ENCODE results near the gene JRKL.
"Not testable (repeated sequence)": the region's sequence is repeated elsewhere in the genome, so short reads cannot be mapped to it uniquely, and the experiment has no call there.

JRKL gene

DNA sequence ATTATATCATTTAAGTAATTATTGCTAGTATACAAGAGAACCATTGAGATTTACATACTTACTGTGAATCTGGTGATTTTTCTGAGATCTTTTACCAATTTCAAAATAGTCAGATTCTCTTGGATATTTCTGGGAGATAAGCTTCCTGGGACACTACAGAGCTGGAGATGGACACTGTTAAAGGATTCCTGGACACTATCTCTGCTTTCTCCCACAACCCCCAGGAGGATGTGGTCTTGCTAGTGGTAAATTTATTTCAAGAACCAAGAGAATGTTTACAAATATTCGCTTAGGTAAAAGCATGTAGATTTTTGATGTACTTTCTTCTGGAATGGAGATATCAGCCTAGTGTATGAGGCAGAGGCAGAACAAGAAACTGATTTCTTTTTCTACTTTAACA, 13.0 kb upstream of the JRKL start:
- DNase-seq, result no peak
- TF ChIP-seq POLR2A (IDR thresholded peaks at IDR 0.05; ENCODE audit: low read length) (no peak), GATA1 (IDR thresholded peaks at IDR 0.05; ENCODE audit: low read depth, low read length) (no peak)

DNA sequence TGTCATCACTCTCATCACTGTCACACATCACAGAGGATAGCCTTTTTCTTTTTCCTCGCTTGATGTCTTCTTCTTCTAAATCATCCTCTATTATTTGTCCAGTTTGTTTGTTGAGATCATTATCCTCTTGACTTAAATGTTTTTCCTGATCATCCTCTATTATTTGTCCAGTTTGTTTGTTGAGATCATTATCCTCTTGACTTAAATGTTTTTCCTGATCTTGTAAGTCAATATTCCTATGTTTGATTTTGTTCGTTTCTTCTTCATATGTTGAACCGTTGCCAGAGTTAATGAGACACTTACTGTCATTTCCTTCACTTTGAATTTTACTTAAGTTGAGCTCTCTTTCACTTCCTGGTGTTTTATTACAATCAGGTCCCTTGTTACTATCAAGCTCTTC, 5.7 kb upstream of the JRKL start:
- TF ChIP-seq POLR2A (IDR thresholded peaks at IDR 0.05; ENCODE audit: low read length) (no peak), GATA1 (IDR thresholded peaks at IDR 0.05; ENCODE audit: low read depth, low read length) (no peak)
- DNase-seq, result no peak

DNA sequence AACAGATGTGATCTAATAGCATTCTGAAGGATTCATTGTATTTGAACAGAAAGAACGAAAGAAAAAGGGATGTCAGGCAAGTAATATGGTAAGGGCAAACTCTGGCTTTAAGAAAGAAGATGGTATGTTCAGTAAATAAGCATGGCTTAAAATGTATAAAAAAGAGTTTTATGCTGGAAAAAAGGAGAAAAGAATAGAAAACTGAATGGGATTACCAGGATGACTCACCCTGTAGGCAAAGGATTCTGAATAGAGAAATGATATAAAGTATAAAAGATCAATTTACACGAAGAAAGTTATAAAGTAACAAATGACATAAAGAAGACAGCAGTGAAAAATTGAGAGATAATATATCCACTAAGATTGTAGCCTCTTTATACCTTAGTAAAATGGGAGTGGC, 4.6 kb upstream of the JRKL start:
- no peak for DNase-seq
- TF ChIP-seq POLR2A (IDR thresholded peaks at IDR 0.05; ENCODE audit: low read length) (no peak), GATA1 (IDR thresholded peaks at IDR 0.05; ENCODE audit: low read depth, low read length) (no peak)

DNA sequence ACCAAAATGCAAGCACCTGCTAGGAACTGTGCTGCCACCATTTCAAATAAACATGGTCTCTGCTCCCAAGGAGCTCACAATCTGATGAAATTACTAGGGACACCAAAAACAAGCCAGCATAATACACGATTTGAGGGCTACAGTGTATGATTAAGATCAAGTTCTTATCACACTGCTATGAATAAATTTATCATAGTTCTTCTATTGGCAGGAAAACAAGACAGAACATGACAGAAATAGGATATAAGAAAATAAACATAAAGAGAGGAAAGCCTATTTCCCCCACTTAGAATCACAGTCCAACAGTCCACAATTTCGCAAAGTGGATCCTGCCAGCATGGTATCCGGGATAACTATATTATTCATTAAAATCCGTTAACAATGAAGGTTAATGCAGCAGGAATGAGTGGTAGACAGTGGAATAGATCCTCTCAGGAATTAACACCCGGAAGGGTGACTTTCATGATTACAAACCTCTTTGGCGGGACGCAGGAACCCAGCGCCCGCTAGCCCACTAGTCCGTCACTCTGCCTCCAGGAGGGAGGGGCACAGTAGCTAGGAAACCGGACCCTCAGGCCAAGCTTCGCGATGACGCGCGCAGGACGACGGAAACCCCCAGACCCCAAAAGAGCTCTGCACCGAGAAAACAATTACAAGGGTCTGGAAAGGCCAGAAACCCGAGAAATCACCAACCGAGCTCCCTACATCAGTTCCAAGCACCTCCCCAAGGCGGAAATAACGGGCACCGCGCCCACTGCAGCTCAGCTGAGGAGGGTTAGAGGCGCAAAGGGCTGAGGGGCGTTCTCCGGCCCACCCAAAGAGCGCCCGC, 708 bp upstream of the JRKL start:
- no peak for TF ChIP-seq POLR2A (IDR thresholded peaks at IDR 0.05; ENCODE audit: low read length)
- TF ChIP-seq GATA1 (IDR thresholded peaks at IDR 0.05; ENCODE audit: low read depth, low read length), result no peak

DNA sequence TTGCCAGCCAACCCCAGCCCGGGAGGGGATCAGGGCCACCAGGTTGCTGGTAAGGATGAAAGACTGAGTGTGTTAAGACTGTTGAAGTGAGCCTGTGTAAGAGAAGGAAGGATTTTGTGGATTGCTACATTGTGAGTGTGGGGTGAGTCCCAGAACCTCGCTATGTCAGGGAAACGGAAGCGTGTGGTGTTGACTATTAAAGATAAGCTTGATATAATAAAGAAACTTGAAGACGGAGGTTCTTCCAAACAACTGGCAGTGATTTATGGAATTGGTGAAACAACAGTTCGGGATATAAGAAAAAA, 627 bp downstream of the JRKL start:
- DNase-seq, result no peak
- no peak for TF ChIP-seq GATA1 (IDR thresholded peaks at IDR 0.05; ENCODE audit: low read depth, low read length)
- TF ChIP-seq POLR2A (IDR thresholded peaks at IDR 0.05; ENCODE audit: low read length), result no peak

More for the DNA sequence above, 708 bp upstream of the JRKL start:
- DNase-seq, result peak; percentile 85 to 89

DNA sequence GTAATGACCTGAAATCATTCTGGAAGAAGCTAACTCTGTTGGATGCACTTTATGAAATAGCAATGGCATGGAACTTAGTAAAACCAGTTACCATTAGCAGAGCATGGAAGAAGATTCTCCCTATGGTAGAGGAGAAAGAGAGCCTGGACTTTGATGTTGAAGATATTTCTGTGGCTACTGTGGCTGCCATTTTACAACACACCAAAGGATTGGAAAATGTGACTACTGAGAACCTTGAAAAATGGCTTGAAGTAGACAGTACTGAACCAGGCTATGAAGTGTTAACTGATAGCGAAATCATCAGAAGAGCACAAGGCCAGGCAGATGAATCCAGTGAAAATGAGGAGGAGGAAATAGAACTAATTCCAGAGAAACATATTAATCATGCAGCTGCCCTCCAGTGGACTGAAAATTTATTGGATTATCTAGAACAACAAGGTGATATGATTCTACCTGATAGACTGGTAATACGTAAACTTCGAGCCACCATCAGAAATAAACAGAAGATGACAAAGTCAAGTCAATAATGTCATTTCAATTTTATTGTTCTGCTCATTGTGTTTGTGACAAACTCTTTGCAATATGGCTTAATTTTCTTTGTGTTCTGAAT, 2.0 kb downstream of the JRKL start:
- TF ChIP-seq GATA1 (IDR thresholded peaks at IDR 0.05; ENCODE audit: low read depth, low read length) (no peak), POLR2A (IDR thresholded peaks at IDR 0.05; ENCODE audit: low read length) (no peak)
- DNase-seq, result no peak

DNA sequence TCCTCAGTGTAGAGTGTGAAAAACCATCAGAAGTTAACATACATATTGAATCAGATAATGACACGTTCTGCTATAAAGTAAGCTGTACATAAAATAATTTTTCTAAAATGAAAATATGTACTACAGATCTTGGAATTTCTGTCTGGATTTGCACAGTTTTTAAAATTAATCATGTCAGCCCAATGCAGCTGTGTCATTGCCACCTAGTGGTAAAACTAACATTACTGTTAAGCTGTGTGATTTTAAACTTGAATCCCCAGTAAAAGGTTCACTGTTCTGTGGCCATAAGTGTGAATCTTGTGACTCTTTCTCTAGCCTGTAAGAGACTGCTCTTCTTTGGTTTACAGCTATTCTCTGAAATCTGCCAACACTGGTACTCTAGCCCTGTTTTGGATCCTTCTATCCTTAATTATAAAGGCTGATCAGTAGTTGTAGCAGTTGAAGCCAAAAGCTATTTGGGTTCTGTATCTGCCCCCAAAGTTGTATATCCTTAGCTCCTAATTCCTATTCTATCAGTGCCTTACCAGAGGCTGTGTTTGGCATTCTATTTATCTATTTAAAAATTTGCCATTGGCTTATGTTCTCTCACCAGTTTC, 4.0 kb downstream of the JRKL start:
- no peak for TF ChIP-seq GATA1 (IDR thresholded peaks at IDR 0.05; ENCODE audit: low read depth, low read length)
- TF ChIP-seq POLR2A (IDR thresholded peaks at IDR 0.05; ENCODE audit: low read length), result no peak
- peak; percentile 40 to 60 for DNase-seq

DNA sequence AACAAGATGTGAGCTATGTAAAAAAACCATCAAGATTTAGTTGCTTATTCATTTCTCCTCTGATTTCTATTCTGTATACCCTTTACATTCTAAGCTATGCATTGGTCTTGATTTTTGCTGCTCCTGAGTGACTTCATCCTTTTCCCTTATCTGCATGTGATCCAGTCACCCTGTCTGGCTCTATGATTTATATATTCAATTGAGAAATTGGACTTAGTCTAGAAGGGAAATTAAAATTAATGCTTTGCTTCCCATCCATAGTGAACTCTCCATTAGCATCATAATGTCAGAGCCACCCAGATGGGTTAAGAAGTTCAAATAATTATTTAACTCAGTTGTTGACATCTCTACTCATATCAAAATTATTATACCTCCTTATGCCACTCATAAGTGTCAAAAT, 5.0 kb downstream of the JRKL start:
- TF ChIP-seq POLR2A (IDR thresholded peaks at IDR 0.05; ENCODE audit: low read length) (no peak), GATA1 (IDR thresholded peaks at IDR 0.05; ENCODE audit: low read depth, low read length) (no peak)
- DNase-seq, result no peak

DNA sequence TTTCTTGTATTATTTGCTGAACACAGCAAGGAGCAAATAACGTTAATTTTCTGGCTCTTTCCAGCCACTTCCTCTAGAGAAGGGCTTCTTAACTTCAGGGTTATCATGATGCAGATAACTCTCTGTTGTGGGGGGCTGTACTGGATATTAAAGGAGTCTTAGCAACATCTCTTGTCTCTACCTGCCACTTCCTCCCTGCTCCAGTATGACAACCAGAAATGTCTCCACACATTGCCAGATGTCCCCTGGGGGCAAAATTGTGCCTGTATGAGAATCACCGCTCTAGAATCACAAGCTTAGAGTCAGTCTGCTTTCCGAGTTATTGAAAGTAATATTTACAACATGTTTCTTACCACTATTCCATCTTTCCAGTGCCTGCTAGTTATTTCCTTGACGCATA, 6.8 kb downstream of the JRKL start:
- TF ChIP-seq POLR2A (IDR thresholded peaks at IDR 0.05; ENCODE audit: low read length) (no peak), GATA1 (IDR thresholded peaks at IDR 0.05; ENCODE audit: low read depth, low read length) (no peak)

DNA sequence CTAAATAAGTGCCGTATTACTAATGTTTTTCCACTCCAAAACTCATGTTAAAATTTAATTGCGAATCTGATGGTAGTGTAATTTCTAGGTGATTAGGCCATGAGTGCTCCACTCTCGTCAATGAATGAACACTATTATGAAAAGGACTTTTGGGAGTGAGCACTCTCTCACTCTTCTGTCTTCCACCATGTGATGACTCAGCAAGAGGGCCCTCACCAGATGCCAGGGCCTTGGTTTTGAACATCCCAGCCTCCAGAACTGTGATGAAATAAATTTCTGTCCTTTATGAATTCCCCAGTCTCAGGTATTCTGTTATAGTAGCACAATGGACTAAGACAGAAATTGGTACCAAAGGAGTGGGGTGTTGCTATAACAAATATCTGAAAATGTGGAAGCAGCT, 8.1 kb downstream of the JRKL start:
- DNase-seq, result no peak
- no peak for TF ChIP-seq POLR2A (IDR thresholded peaks at IDR 0.05; ENCODE audit: low read length)

More for the DNA sequence above, 6.8 kb downstream of the JRKL start:
- DNase-seq, result no peak

DNA sequence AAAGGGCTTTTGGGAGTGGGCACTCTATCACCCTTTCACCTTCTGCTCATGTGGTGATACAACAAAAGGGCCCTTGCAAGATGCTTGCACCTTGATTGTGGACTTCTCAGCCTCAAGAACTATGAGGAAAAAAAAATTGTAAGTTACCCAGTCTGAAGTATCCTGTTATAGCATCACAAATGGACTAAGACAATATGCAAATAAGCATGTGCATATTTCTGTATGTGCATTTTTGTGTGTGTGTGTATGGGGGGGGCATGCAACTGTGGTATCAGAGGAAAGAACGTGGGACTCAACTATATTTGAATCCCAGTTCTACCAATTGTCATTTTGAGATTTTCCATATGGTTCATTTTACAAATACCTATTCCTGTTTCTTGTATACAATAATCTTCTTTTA, 10.9 kb downstream of the JRKL start:
- TF ChIP-seq POLR2A (IDR thresholded peaks at IDR 0.05; ENCODE audit: low read length) (no peak), GATA1 (IDR thresholded peaks at IDR 0.05; ENCODE audit: low read depth, low read length) (no peak)
- peak in 1 of 2 experiments; percentile 19 for DNase-seq

DNA sequence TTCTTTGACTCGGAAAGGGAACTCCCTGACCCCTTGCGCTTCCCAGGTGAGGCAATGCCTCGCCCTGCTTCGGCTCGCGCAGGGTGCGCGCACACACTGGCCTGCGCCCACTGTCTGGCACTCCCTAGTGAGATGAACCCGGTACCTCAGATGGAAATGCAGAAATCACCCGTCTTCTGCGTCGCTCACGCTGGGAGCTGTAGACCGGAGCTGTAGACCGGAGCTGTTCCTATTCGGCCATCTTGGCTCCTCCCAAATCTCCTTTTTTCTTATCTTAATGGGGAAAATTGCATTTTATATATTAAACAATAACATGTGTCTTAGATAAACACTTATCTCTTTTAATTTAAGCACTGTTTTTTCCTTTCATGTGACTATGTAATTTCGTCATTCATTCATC, 21.6 kb downstream of the JRKL start:
- DNase-seq, result not testable (repeated sequence)

DNA sequence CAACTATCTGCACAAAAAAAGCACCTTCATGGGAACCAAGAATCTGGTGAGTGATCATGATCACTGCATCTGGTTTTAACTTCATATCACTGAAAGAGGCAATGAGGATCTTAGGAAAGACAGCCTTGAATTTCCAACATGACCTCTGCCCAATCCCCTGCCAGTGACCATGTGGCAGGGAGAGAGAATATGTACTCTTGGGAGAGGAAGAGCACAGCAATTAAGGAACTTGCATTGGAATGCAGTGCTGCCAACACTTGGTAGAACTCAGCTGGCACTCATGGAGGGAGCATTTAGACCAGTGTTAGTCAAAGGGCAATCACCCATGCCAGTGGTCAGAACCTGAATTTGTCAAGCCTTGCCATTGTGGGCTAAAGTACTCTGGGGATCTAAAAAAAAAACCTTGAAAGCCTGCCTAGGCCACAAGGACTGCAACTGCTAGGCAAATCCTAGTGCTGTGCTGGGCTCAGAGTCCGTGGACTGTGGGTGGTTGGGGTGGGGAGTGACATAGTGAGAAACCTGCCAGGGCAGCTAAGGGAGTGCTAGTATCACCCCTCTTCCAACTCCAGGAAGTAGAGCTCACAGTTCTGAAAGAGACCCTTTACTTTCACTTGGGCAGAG, 23.1 kb downstream of the JRKL start:
- TF ChIP-seq GATA1 (IDR thresholded peaks at IDR 0.05; ENCODE audit: low read depth, low read length) (no peak), POLR2A (IDR thresholded peaks at IDR 0.05; ENCODE audit: low read length) (no peak)

DNA sequence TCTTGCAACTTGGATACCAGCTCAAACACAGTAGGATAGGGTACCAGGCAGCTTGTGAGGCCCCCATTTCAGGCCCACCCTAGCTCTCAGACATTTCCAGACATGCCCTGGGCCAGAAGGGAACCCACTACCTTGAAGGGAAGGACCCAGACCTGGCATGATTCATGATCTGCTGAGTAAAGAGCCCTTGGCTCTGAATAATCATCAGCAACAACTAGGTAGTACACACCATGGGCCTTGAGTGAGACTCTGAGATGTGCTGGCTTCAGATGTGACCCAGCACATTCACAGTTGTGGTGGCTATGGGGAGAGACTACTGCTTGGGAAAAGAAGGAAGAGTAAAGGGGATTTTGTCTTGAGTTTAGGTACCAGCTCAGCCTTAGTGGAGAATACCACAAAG, 23.6 kb downstream of the JRKL start:
- no peak for DNase-seq
- no peak for TF ChIP-seq POLR2A (IDR thresholded peaks at IDR 0.05; ENCODE audit: low read length)
- TF ChIP-seq GATA1 (IDR thresholded peaks at IDR 0.05; ENCODE audit: low read depth, low read length), result no peak

More for the DNA sequence above, 23.1 kb downstream of the JRKL start:
- DNase-seq, result no peak

DNA sequence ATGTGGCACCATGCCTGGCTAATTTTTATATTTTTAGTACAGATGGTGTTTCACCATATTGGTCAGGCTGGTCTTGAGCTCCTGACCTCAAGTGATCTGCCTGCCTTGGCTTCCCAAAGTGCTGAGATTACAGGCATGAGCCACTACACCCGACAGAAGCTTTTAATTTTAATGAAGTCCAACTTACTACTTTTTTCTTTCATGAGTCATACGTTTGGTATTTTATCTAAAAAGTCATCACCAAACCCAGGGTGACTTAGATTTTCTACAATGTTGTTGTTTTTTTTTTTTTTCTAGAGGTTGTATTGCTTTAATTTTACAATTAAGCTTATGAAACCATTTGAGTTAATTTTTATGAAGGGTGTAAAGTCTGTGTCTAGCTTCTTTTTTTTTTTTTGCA, 34.9 kb downstream of the JRKL start:
- TF ChIP-seq GATA1 (IDR thresholded peaks at IDR 0.05; ENCODE audit: low read depth, low read length) (no peak), POLR2A (IDR thresholded peaks at IDR 0.05; ENCODE audit: low read length) (no peak)
- DNase-seq, result no peak

Measured in erythroblast (primary cell).